A549 (cell line): Measurements from ENCODE around the gene ABCA3. TPM values are rescaled to one million over a fixed set of nuclear protein-coding genes. Genes with fewer than 3 reads are reported as not detected.
A peak's percentile ranks its signal among the peaks of the same experiment; 100 is the strongest.
"Not testable (repeated sequence)": the region's sequence is repeated elsewhere in the genome, so short reads cannot be mapped to it uniquely, and the experiment has no call there.

Source experiments
- ATAC-seq, 2 experiments: fragments of 200-7000 bp in 1 of 2; fragments of >200 bp in 1 of 2; cut with Nextera tagmentation in 1 of 2; cut with Tn5 transposase in 1 of 2; 3 replicates each; pipeline versions ENCODE4 v1.8.0 to v1.9.1; 2018 to 2020; ENCODE audit warnings: mild to moderate bottlenecking in 1 of 2, moderate library complexity in 1 of 2
- CTCF ChIA-PET: fragments of 300-600 bp; sonication (Branson Sonifier 250); formaldehyde crosslinking; extraction: SDS; loops from one replicate; lab custom pipeline; 2021; ENCODE audit warnings: antibody characterized with exemption, inconsistent platforms; lab: Yijun Ruan, JAX
- POLR2A ChIA-PET: fragments of 350-600 bp; formaldehyde crosslinking; extraction: SDS; loops from one replicate; lab custom pipeline; 2021; ENCODE audit warnings: antibody characterized with exemption, inconsistent platforms; lab: Yijun Ruan, JAX
- DNase-seq, 2 experiments: peaks; one replicate each; pipeline versions ENCODE4 v3.0.0 to v3.0.0-alpha.2; 2011 to 2016; ENCODE audit warnings: low read depth in 1 of 2, low spot score in 1 of 2
- FAIRE-seq: peaks from 2 replicates; lab custom pipeline; 2011; peaks lifted over from hg19 to GRCh38; lab: Jason Lieb, UNC
- H3K27ac ChIP-seq, 2 experiments: fragments of >200 bp; sonication (Bioruptor Twin); formaldehyde crosslinking; 3 replicates each; pipeline ENCODE4 v1.5.1; 2016 to 2017
- H3K4me1 ChIP-seq: fragments of >200 bp; sonication (Bioruptor Twin); formaldehyde crosslinking; 3 replicates; pipeline ENCODE4 v1.6.1; 2016
- H3K4me2 ChIP-seq: fragments of >200 bp; sonication (Bioruptor Twin); formaldehyde crosslinking; 3 replicates; pipeline ENCODE4 v1.6.1; 2016
- H3K4me3 ChIP-seq: fragments of >200 bp; sonication (Bioruptor Twin); formaldehyde crosslinking; 3 replicates; pipeline ENCODE4 v1.5.1; 2016
- H3K9me3 ChIP-seq: fragments of >200 bp; sonication (Bioruptor Twin); formaldehyde crosslinking; 3 replicates; pipeline ENCODE4 v1.6.1; 2016
- CBX2 ChIP-seq: fragments of 200-600 bp; sonication (generic); IDR thresholded peaks from 2 replicates; pipeline ENCODE4 v1.6.1; 2016; ENCODE audit warnings: low read depth, mild to moderate bottlenecking, borderline replicate concordance
- HOXA7 ChIP-seq: fragments of 250-450 bp; sonication (Bioruptor Pico); IDR thresholded peaks from 2 replicates; pipeline ENCODE4 v1.5.0; 2020; ENCODE audit warnings: mild to moderate bottlenecking, moderate library complexity
- HOXB5 ChIP-seq: fragments of 250-450 bp; sonication (Bioruptor Pico); IDR thresholded peaks from 2 replicates; pipeline ENCODE4 v1.5.0; 2020; ENCODE audit warnings: mild to moderate bottlenecking, moderate library complexity
- KDM1A ChIP-seq: fragments of 200-600 bp; sonication (generic); IDR thresholded peaks from 2 replicates; pipeline ENCODE4 v1.6.1; 2016; ENCODE audit warnings: low read depth, mild to moderate bottlenecking
- POLR2AphosphoS2 ChIP-seq: conservative IDR thresholded peaks from 2 replicates; pipeline ENCODE4 v1.6.1; 2012; ENCODE audit warnings: low read length, improper control_type of control experiment, inconsistent platforms
- RAD21 ChIP-seq, 2 experiments: fragments of >200 bp in 1 of 2; sonication (Bioruptor Twin) in 1 of 2; formaldehyde crosslinking in 1 of 2; IDR thresholded peaks in 1 of 2; conservative IDR thresholded peaks in 1 of 2; 2 replicates in 1 of 2; 3 replicates in 1 of 2; pipeline ENCODE4 v1.6.1; 2012 to 2018; ENCODE audit warnings: inconsistent platforms in 1 of 2
- ZSCAN20 ChIP-seq: fragments of 250-450 bp; sonication (Bioruptor Pico); IDR thresholded peaks from 2 replicates; pipeline ENCODE4 v1.8.0; 2022; ENCODE audit warnings: mild to moderate bottlenecking, moderate library complexity
- WGBS: methylation state at CpG from one replicate; pipeline ENCODE4 v1.1.6; 2017; ENCODE audit errors: missing lambda C conversion rate; 5-methylcytosine and 5-hydroxymethylcytosine counted together
- polyA plus RNA-seq, 4 experiments: library from polyadenylated mRNA; depleted of rRNA in 3 of 4; stranded (reverse); fragments of >200 nt; fragmentation: RNase III in 1 of 4; extraction: RNeasy Plus Mini Kit Qiagen cat#74134 plus additional on column Dnase treatment in 1 of 4; gene quantifications; 2 replicates in 3 of 4; 3 replicates in 1 of 4; pipeline ENCODE4 v1.2.3, GENCODE V29; 2011 to 2017
- TF ChIP-seq, protein P1 (sequence below): fragments of 200-600 bp; sonication (generic); IDR thresholded peaks from 2 replicates; pipeline ENCODE4 v1.6.1; 2016; ENCODE audit warnings: antibody characterized with exemption, mild to moderate bottlenecking, moderate library complexity
- TF ChIP-seq, protein P2 (sequence below): IDR thresholded peaks from 2 replicates; pipeline ENCODE4 v1.6.1; 2012
- TF ChIP-seq, protein P3 (sequence below): IDR thresholded peaks from 2 replicates; pipeline ENCODE4 v1.6.1; 2012; ENCODE audit warnings: low read depth, borderline replicate concordance

ABCA3 gene
- polyA plus RNA-seq, 2 of the 4 experiments (the other 2 are of a cell fraction), result 6.4 to 9.9 TPM

DNA sequence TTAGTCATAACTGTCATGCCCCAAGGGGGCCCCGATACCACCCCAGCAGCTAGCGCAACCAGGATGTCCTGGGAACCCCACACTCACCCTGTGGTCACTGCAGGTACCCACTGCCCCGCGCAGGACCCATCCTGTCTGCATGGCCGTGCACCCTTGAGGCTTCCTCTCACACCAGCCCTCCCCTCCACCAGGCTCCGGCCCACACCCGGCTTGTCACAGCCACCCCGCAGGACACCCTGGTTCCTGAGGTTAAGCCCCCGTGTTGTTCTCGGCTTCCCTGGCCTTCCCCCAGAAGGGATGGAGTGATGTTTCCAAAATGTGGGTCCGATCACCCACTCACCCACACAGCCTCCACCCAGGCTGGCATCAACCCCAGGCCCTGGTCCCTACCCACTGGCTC, 96.7 kb downstream of the ABCA3 start:
- Histone ChIP-seq H3K4me1 (no peaks in the 10 kb centered on the region), H3K4me3 (no peak overlapping the region), H3K4me2 (no peak overlapping the region), H3K27ac (no peak overlapping the region)
- FAIRE-seq, result no peak
- 94% methylated on average over 11 of the region's 11 CpGs for WGBS
- peak; percentile 18; the same call in 1 of the 2 replicates for TF ChIP-seq POLR2AphosphoS2
- TF ChIP-seq, protein P1, sequence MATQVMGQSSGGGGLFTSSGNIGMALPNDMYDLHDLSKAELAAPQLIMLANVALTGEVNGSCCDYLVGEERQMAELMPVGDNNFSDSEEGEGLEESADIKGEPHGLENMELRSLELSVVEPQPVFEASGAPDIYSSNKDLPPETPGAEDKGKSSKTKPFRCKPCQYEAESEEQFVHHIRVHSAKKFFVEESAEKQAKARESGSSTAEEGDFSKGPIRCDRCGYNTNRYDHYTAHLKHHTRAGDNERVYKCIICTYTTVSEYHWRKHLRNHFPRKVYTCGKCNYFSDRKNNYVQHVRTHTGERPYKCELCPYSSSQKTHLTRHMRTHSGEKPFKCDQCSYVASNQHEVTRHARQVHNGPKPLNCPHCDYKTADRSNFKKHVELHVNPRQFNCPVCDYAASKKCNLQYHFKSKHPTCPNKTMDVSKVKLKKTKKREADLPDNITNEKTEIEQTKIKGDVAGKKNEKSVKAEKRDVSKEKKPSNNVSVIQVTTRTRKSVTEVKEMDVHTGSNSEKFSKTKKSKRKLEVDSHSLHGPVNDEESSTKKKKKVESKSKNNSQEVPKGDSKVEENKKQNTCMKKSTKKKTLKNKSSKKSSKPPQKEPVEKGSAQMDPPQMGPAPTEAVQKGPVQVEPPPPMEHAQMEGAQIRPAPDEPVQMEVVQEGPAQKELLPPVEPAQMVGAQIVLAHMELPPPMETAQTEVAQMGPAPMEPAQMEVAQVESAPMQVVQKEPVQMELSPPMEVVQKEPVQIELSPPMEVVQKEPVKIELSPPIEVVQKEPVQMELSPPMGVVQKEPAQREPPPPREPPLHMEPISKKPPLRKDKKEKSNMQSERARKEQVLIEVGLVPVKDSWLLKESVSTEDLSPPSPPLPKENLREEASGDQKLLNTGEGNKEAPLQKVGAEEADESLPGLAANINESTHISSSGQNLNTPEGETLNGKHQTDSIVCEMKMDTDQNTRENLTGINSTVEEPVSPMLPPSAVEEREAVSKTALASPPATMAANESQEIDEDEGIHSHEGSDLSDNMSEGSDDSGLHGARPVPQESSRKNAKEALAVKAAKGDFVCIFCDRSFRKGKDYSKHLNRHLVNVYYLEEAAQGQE, result no peak
- TF ChIP-seq, all 56 proteins: peak for 1
- POLR2A ChIA-PET, result interaction anchor here (1.3 kb wide), 1 partner anchor 8 kb away, joined by 4 read pairs; the partner anchor contains the start of gene ECI1
- H3K9me3 ChIP-seq, result no peaks in the 10 kb centered on the region
- DNase-seq (no peak), ATAC-seq (peak in 1 of 2 experiments; percentile 11; a peak in 3 of 6 replicates)
- CTCF ChIA-PET, result interaction anchor here (1.0 kb wide), 1 partner anchor 258 kb away, joined by 3 read pairs; no protein-coding TSS in a partner anchor

DNA sequence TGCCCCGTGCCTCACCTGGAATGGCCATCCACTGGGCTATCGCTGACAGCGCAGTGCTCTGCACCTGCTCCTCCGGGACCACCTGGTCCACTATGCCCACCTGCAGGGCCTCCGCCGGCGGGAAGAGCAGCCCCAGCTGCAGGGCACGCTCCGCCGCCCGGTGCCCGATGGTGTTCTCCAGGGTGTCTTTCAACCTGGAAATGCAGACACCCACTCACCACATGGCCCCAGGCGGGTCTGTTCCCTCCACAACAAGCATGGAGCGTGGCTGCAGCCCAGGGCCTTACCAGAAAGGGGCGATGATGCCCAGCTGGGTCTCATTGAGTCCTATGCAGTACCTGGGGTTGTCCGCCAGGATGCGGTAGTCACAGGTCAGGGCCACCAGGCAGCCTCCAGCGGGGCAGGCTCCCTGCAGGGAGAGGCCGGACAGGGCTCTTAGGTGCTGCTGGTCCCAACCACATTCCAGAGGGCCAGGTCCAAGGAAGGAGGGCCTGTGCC, 97.4 kb downstream of the ABCA3 start:
- no peaks in the 10 kb centered on the region for H3K9me3 ChIP-seq
- H3K4me3 ChIP-seq, result no peak overlapping the region
- H3K4me1 ChIP-seq, result no peaks in the 10 kb centered on the region
- FAIRE-seq, result no peak
- H3K4me2 ChIP-seq, result no peak overlapping the region
- POLR2A ChIA-PET, result interaction anchor here (1.3 kb wide), 1 partner anchor 8 kb away, joined by 4 read pairs; the partner anchor contains the start of gene ECI1
- DNase-seq, result peak; percentile 41 to 70
- CTCF ChIA-PET, result interaction anchor here (0.6 to 1.9 kb wide), 6 partner anchors 9 to 42 kb away, joined by 3 to 7 read pairs (median 3); partner anchors contain the start of gene ECI1
- 83% methylated on average over 8 of the region's 19 CpGs for WGBS
- no peak overlapping the region for H3K27ac ChIP-seq
- ATAC-seq, result peak; percentile 38 to 63
- TF ChIP-seq, protein P2, sequence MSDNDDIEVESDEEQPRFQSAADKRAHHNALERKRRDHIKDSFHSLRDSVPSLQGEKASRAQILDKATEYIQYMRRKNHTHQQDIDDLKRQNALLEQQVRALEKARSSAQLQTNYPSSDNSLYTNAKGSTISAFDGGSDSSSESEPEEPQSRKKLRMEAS, result no peak
- TF ChIP-seq HOXA7 (CRISPR knock-in tag) (no peak), RAD21 (conservative IDR thresholded peaks at IDR 0.05 in 1 of 2, IDR thresholded peaks at IDR 0.05 in 1 of 2) (peak in 1 of 2 experiments; percentile 23; a peak in 1 of 5 replicates), KDM1A (no peak)

DNA sequence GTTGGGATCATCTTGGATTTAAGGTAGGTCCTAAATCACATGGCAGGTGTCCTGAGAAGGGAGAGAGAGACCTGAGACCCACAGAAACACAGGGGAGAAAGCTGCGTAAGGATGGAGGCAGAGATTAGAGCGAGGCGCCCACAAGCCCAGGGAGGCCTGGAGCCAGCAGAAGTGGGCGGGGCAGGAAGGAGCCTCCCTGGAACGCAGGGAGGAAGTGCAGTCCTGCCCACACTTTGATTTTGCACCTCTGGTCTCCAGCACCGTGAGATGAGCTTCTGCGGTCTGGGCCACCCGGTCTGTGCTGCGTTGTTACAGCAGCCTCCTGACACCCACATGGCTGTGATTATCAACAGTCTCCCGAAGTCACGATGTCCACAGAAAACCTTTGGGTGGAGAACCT, 97.9 kb downstream of the ABCA3 start:
- no peak for ATAC-seq
- ChIA-PET POLR2A (interaction anchor here (1.3 kb wide), 1 partner anchor 9 kb away, joined by 4 read pairs; the partner anchor contains the start of gene ECI1), CTCF (interaction anchor here (0.6 to 1.9 kb wide), 7 partner anchors 9 to 48 kb away, joined by 3 to 7 read pairs (median 3); partner anchors contain the start of gene ECI1)
- TF ChIP-seq HOXB5 (CRISPR knock-in tag), result no peak
- TF ChIP-seq, protein P3, sequence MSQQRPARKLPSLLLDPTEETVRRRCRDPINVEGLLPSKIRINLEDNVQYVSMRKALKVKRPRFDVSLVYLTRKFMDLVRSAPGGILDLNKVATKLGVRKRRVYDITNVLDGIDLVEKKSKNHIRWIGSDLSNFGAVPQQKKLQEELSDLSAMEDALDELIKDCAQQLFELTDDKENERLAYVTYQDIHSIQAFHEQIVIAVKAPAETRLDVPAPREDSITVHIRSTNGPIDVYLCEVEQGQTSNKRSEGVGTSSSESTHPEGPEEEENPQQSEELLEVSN, result no peak
- TF ChIP-seq ZSCAN20 (CRISPR knock-in tag), result no peak
- TF ChIP-seq POLR2AphosphoS2, result no peak
- TF ChIP-seq CBX2, result no peak
- Histone ChIP-seq H3K4me3 (no peak overlapping the region), H3K9me3 (no peaks in the 10 kb centered on the region), H3K4me2 (no peak overlapping the region), H3K4me1 (no peaks in the 10 kb centered on the region), H3K27ac (no peak overlapping the region)
- no peak for FAIRE-seq
- WGBS, result 90% methylated on average over 11 of the region's 11 CpGs
- no peak for DNase-seq

DNA sequence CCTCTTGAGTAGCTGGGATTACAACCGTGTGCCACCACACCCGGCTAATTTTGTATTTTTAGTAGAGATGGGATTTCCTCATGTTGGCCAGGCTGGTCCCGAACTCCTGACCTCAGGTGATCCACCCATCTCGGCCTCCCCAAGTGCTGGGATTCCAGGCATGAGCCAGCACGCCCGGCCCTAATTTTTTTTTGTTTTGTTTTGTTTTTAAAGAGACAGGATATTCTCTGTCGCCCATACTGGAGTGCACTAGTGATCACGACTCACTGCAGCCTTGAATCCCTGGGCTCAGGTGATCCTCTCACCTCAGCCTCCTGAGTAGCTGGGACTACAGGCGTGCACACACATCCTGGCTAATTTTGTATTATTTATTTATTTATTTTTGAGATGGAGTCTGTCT, 100.2 kb downstream of the ABCA3 start:
- WGBS, result 71% methylated on average over 9 of the region's 9 CpGs
- H3K4me3 ChIP-seq, ATAC-seq, POLR2A ChIA-PET, H3K9me3 ChIP-seq, FAIRE-seq, H3K27ac ChIP-seq, H3K4me2 ChIP-seq, CTCF ChIA-PET, DNase-seq, H3K4me1 ChIP-seq: not testable (repeated sequence)
